NCI-H446 treated with DMSO at 0.1 percent for 48 hours (cell line): Measurements from ENCODE around the gene NECAB2.

Source experiments
- DNase-seq: peaks from one replicate; lab custom pipeline; 2025; lab: John Stamatoyannopoulos, UW

The NECAB2 gene

GRCh38 chr16:83967838-83968305, at the start of gene NECAB2:
Gene NECAB2 (plus strand): TSS chr16:83968244. CDS start chr16:83968649, 405 bp downstream.
- DNase-seq: no peak

- no peak for DNase-seq
Measured at GRCh38 chr16:83920894-83921491, 47.1 kb upstream of the NECAB2 start.

- no peak for DNase-seq
Measured at GRCh38 chr16:83923581-83924365, 44.3 kb upstream of the NECAB2 start.

- DNase-seq: no peak
Measured at GRCh38 chr16:83924686-83925085, 43.4 kb upstream of the NECAB2 start.

GRCh38 chr16:83925095-83925905, 42.7 kb upstream of the NECAB2 start:
- no peak for DNase-seq

GRCh38 chr16:83925957-83926725, 41.9 kb upstream of the NECAB2 start:
- DNase-seq: no peak

- no peak for DNase-seq
Measured at GRCh38 chr16:83926726-83927397, 41.2 kb upstream of the NECAB2 start.

GRCh38 chr16:83928341-83929055, 39.5 kb upstream of the NECAB2 start:
- no peak for DNase-seq

- no peak for DNase-seq
Measured at GRCh38 chr16:83929811-83930555, 38.1 kb upstream of the NECAB2 start.

- DNase-seq: no peak
Measured at GRCh38 chr16:83930730-83931500, 37.1 kb upstream of the NECAB2 start.

- DNase-seq: no peak
Measured at GRCh38 chr16:83931556-83931955, 36.5 kb upstream of the NECAB2 start.

GRCh38 chr16:83932304-83932703, 35.7 kb upstream of the NECAB2 start:
- no peak for DNase-seq

- DNase-seq: no peak
Measured at GRCh38 chr16:83932955-83933673, 34.9 kb upstream of the NECAB2 start.

- no peak for DNase-seq
Measured at GRCh38 chr16:83933885-83934683, 34.0 kb upstream of the NECAB2 start.

GRCh38 chr16:83934684-83934977, 33.4 kb upstream of the NECAB2 start:
- no peak for DNase-seq

GRCh38 chr16:83935005-83935857, 32.8 kb upstream of the NECAB2 start:
- DNase-seq: no peak

- DNase-seq: no peak
Measured at GRCh38 chr16:83935858-83936255, 32.2 kb upstream of the NECAB2 start.
